Smooth muscle cell (in vitro differentiated cells): ENCODE data around the gene TRAPPC10. TPM values are rescaled to one million over a fixed set of nuclear protein-coding genes. Genes with fewer than 3 reads are reported as not detected.

Experiments used
- DNase-seq: peaks from one replicate; lab custom pipeline; 2025; ENCODE audit not compliant: unreplicated experiment; lab: John Stamatoyannopoulos, UW
- H2AFZ ChIP-seq: fragments of 200-600 bp; sonication (generic); 2 replicates; pipeline ENCODE4 v1.6.0; 2016; ENCODE audit warnings: antibody characterized with exemption, low read depth, mild to moderate bottlenecking
- H3F3A ChIP-seq: fragments of 200-600 bp; sonication (generic); 2 replicates; pipeline ENCODE4 v1.6.0; 2017; ENCODE audit warnings: antibody characterized with exemption, low read depth
- H3K27ac ChIP-seq: fragments of 200-600 bp; sonication (generic); 2 replicates; pipeline ENCODE4 v1.5.1; 2016; ENCODE audit warnings: low read depth, mild to moderate bottlenecking
- H3K27me3 ChIP-seq: fragments of 200-600 bp; sonication (generic); 2 replicates; pipeline ENCODE4 v1.6.1; 2016; ENCODE audit warnings: low read depth, mild to moderate bottlenecking
- H3K36me3 ChIP-seq: fragments of 200-600 bp; sonication (generic); 2 replicates; pipeline ENCODE4 v1.5.1; 2016; ENCODE audit warnings: low read depth
- H3K4me1 ChIP-seq: fragments of 200-600 bp; sonication (generic); 2 replicates; pipeline ENCODE4 v1.5.1; 2016; ENCODE audit warnings: low read depth
- H3K4me2 ChIP-seq: fragments of 200-600 bp; sonication (generic); 2 replicates; pipeline ENCODE4 v1.6.0; 2016; ENCODE audit warnings: mild to moderate bottlenecking
- H3K4me3 ChIP-seq: fragments of 200-600 bp; sonication (generic); 2 replicates; pipeline ENCODE4 v1.5.1; 2016; ENCODE audit warnings: mild to moderate bottlenecking
- H3K79me2 ChIP-seq: fragments of 200-600 bp; sonication (generic); 2 replicates; pipeline ENCODE4 v1.6.0; 2016; ENCODE audit warnings: low read depth, mild to moderate bottlenecking
- H3K9ac ChIP-seq: fragments of 200-600 bp; sonication (generic); 2 replicates; pipeline ENCODE4 v1.6.0; 2016; ENCODE audit warnings: low read depth
- H3K9me3 ChIP-seq: fragments of 200-600 bp; sonication (generic); replicated peaks from 2 replicates; pipeline ENCODE4 v1.5.1; 2016; ENCODE audit warnings: low read depth
- H4K20me1 ChIP-seq: fragments of 200-600 bp; sonication (generic); 2 replicates; pipeline ENCODE4 v1.6.0; 2016; ENCODE audit warnings: low read depth
- CTCF ChIP-seq: fragments of 200-600 bp; sonication (generic); IDR thresholded peaks from 2 replicates; pipeline ENCODE4 v1.5.1; 2017; ENCODE audit warnings: borderline replicate concordance, mild to moderate bottlenecking, antibody characterized with exemption; ENCODE audit not compliant: insufficient read depth, poor library complexity, severe bottlenecking
- WGBS: methylation state at CpG from one replicate; pipeline ENCODE4 v1.1.7; 2016; ENCODE audit warnings: low lambda C conversion rate; 5-methylcytosine and 5-hydroxymethylcytosine counted together
- polyA plus RNA-seq: library from polyadenylated mRNA; unstranded; fragments of >200 nt; fragmentation: Nextera tagmentation; extraction: Ambion mirVana; gene quantifications from 2 replicates; pipeline ENCODE4 v1.2.1, GENCODE V29; 2016
- total RNA-seq: library from RNA; depleted of rRNA; stranded (reverse); fragments of >200 nt; gene quantifications from 2 replicates; pipeline ENCODE4 v1.2.3, GENCODE V29; 2014

The TRAPPC10 gene
- total and polyA plus RNA-seq, 2 experiments from 2014 or later, result 7.9 to 16.9 TPM

- Histone ChIP-seq H3K4me2 (no peak overlapping the region), H2AFZ (no peak overlapping the region), H3K27me3 (no peaks in the 10 kb centered on the region), H4K20me1 (no peaks in the 10 kb centered on the region), H3K4me1 (no peaks in the 10 kb centered on the region), H3F3A (no peaks in the 10 kb centered on the region), H3K9ac (no peak overlapping the region), H3K9me3 (no peaks in the 10 kb centered on the region), H3K4me3 (no peak overlapping the region), H3K27ac (no peak overlapping the region), H3K79me2 (no peaks in the 10 kb centered on the region), H3K36me3 (no peaks in the 10 kb centered on the region)
- TF ChIP-seq CTCF, result no peak
- 93% methylated on average over 29 of the region's 29 CpGs for WGBS
- DNase-seq, result no peak
Measured at GRCh38 chr21:43971201-43971991, 40.7 kb upstream of the TRAPPC10 start.

GRCh38 chr21:43971992-43972255 lies 40.2 kb upstream of the TRAPPC10 start:
- H4K20me1 ChIP-seq, result no peaks in the 10 kb centered on the region
- no peaks in the 10 kb centered on the region for H3K79me2 ChIP-seq

GRCh38 chr21:43972850-43973633 lies 39.1 kb upstream of the TRAPPC10 start:
- no peaks in the 10 kb centered on the region for H3F3A ChIP-seq
- H3K4me3 ChIP-seq, result no peak overlapping the region
- no peaks in the 10 kb centered on the region for H3K27me3 ChIP-seq
- DNase-seq, result no peak
- WGBS, result 92% methylated on average over 29 of the region's 29 CpGs
- H3K9me3 ChIP-seq, result no peaks in the 10 kb centered on the region
- no peaks in the 10 kb centered on the region for H3K79me2 ChIP-seq
- no peak overlapping the region for H3K27ac ChIP-seq
- TF ChIP-seq CTCF, result no peak
- no peaks in the 10 kb centered on the region for H3K36me3 ChIP-seq
- no peaks in the 10 kb centered on the region for H4K20me1 ChIP-seq
- no peak overlapping the region for H2AFZ ChIP-seq
- H3K9ac ChIP-seq, result no peak overlapping the region
- H3K4me2 ChIP-seq, result no peak overlapping the region
- no peaks in the 10 kb centered on the region for H3K4me1 ChIP-seq

More at GRCh38 chr21:43971992-43972255, 40.2 kb upstream of the TRAPPC10 start:
- no peaks in the 10 kb centered on the region for H3F3A ChIP-seq
- no peak overlapping the region for H3K4me2 ChIP-seq
- no peak overlapping the region for H3K27ac ChIP-seq
- no peaks in the 10 kb centered on the region for H3K27me3 ChIP-seq
- no peak overlapping the region for H3K9ac ChIP-seq
- no peaks in the 10 kb centered on the region for H3K4me1 ChIP-seq
- DNase-seq, result no peak
- no peak overlapping the region for H3K4me3 ChIP-seq
- H3K36me3 ChIP-seq, result no peaks in the 10 kb centered on the region
- no peaks in the 10 kb centered on the region for H3K9me3 ChIP-seq
- WGBS, result 97% methylated on average over 11 of the region's 11 CpGs
- H2AFZ ChIP-seq, result no peak overlapping the region
- no peak for TF ChIP-seq CTCF
